ENCODE data around the gene M6PR.

M6PR gene

GRCh38 chr12:8991371-8992345 is 42.2 kb upstream of the M6PR start:
- TF ChIP-seq TAF1 (IDR thresholded peaks at IDR 0.05; ENCODE audit: low read depth) (no peak), NFIC (IDR thresholded peaks at IDR 0.05) (no peak), CREB1 (IDR thresholded peaks at IDR 0.05; ENCODE audit: low read depth) (no peak), USF1 (IDR thresholded peaks at IDR 0.05) (no peak), YY1 (IDR thresholded peaks at IDR 0.05; ENCODE audit: low read depth) (no peak), ZBTB7A (IDR thresholded peaks at IDR 0.05; ENCODE audit: low read depth) (no peak), RAD21 (IDR thresholded peaks at IDR 0.05; ENCODE audit: low read depth) (no peak), FOXM1 (IDR thresholded peaks at IDR 0.05; ENCODE audit: borderline replicate concordance, low read depth) (no peak), EGR1 (IDR thresholded peaks at IDR 0.05) (no peak), MAX (IDR thresholded peaks at IDR 0.05) (no peak), TCF12 (IDR thresholded peaks at IDR 0.05; ENCODE audit: low read depth) (no peak), REST (IDR thresholded peaks at IDR 0.05; ENCODE audit: low read depth) (no peak), EP300 (IDR thresholded peaks at IDR 0.05; ENCODE audit: borderline replicate concordance) (no peak)

DNA sequence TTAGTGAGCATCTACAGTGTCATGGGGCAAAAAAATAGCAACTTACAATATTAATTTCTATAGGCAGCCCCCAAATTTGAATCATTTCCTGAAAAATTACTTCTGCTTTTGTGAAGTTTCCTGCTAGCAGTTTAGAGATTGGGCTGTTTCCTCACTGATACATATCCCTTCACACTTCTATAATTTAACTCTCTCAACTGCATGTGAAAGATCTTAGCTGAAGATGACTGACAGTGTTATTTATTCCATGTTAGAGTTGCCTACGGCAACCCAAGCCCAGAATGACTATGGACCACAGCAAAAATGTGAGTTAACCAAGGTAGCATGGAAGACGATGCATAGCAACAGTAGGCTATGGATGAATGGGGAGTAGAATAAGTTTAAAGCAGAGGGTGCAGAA is 40.0 kb upstream of the M6PR start, which contains the start of gene KLRG1:
Gene KLRG1 (plus strand): TSS at position 134 of the 400 bp plus-strand sequence. CDS start 90 bp downstream, at position 224.
- TF ChIP-seq TEAD4 (IDR thresholded peaks at IDR 0.05) (no peak), USF1 (IDR thresholded peaks at IDR 0.05) (no peak), RAD21 (IDR thresholded peaks at IDR 0.05; ENCODE audit: low read depth) (no peak), FOXM1 (IDR thresholded peaks at IDR 0.05; ENCODE audit: borderline replicate concordance, low read depth) (no peak), EGR1 (IDR thresholded peaks at IDR 0.05) (no peak), TAF1 (IDR thresholded peaks at IDR 0.05; ENCODE audit: low read depth) (no peak), REST (IDR thresholded peaks at IDR 0.05; ENCODE audit: low read depth) (no peak), CREB1 (IDR thresholded peaks at IDR 0.05; ENCODE audit: low read depth) (no peak), YY1 (IDR thresholded peaks at IDR 0.05; ENCODE audit: low read depth) (no peak), CEBPB (IDR thresholded peaks at IDR 0.05) (no peak)

DNA sequence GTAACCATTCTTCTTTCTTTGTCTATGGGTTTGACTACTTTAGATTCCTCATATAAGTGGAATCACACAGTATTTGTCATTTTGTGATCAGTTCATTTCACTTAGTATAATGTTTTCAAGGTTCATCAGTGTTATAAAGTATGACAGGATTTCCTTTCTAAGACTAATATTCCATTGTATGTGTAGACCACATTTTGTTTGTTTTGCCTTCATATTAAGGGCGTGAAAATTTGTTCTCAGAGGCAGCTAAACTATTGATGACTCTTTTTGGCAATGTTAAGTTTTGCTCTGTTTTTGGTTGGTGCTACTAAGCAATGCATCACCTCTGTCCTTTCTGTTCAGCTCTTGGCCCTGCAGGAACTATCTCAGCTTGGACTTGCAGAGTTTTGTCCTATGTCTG is 38.2 kb upstream of the M6PR start:
- TF ChIP-seq MAX (IDR thresholded peaks at IDR 0.05) (no peak), YY1 (IDR thresholded peaks at IDR 0.05; ENCODE audit: low read depth) (no peak), TCF12 (IDR thresholded peaks at IDR 0.05; ENCODE audit: low read depth) (no peak), EP300 (IDR thresholded peaks at IDR 0.05; ENCODE audit: borderline replicate concordance) (no peak), FOXM1 (IDR thresholded peaks at IDR 0.05; ENCODE audit: borderline replicate concordance, low read depth) (no peak), RAD21 (IDR thresholded peaks at IDR 0.05; ENCODE audit: low read depth) (no peak), REST (IDR thresholded peaks at IDR 0.05; ENCODE audit: low read depth) (no peak), TAF1 (IDR thresholded peaks at IDR 0.05; ENCODE audit: low read depth) (no peak), CREB1 (IDR thresholded peaks at IDR 0.05; ENCODE audit: low read depth) (no peak), USF1 (IDR thresholded peaks at IDR 0.05) (no peak), ZBTB7A (IDR thresholded peaks at IDR 0.05; ENCODE audit: low read depth) (no peak), EGR1 (IDR thresholded peaks at IDR 0.05) (no peak)
